ENCODE data around the gene RAB41. TPM values are rescaled to one million over a fixed set of nuclear protein-coding genes. Genes with fewer than 3 reads are reported as not detected.
"Not testable (repeated sequence)": the region's sequence is repeated elsewhere in the genome, so short reads cannot be mapped to it uniquely, and the experiment has no call there.

The RAB41 gene
- total RNA-seq (ENCODE audit: unreplicated experiment): not detected
- long read RNA-seq: 0 reads

DNA sequence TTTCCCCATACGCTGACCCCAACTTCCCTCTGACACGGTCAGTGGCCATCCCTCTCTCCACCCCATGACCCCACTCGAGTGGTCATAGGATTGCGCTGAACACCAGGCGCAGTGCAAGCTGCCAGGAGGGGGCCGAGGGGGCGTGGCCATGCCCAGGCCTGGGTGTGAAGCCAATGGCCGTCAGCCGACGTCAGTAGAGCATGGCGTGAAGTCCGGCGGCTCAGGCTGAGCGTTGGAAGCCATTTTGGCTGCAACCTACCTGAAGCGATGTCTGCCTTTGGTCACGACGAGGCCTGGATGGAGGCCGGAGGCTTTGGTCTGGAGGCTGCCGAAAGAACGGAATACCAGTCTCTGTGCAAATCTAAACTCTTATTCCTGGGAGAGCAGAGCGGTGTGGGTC, at the start of gene RAB41:
Gene RAB41 (plus strand): TSS at position 222 of the 400 bp plus-strand sequence. CDS start 46 bp downstream, at position 268.
- no peak for DNase-seq
- peaks cover 6% of the 10 kb centered on the region for H3K9me3 Mint-ChIP-seq (ENCODE audit: unreplicated experiment)
- TF ChIP-seq, protein P1, sequence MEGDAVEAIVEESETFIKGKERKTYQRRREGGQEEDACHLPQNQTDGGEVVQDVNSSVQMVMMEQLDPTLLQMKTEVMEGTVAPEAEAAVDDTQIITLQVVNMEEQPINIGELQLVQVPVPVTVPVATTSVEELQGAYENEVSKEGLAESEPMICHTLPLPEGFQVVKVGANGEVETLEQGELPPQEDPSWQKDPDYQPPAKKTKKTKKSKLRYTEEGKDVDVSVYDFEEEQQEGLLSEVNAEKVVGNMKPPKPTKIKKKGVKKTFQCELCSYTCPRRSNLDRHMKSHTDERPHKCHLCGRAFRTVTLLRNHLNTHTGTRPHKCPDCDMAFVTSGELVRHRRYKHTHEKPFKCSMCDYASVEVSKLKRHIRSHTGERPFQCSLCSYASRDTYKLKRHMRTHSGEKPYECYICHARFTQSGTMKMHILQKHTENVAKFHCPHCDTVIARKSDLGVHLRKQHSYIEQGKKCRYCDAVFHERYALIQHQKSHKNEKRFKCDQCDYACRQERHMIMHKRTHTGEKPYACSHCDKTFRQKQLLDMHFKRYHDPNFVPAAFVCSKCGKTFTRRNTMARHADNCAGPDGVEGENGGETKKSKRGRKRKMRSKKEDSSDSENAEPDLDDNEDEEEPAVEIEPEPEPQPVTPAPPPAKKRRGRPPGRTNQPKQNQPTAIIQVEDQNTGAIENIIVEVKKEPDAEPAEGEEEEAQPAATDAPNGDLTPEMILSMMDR (IDR thresholded peaks at IDR 0.05; ENCODE audit: partially characterized antibody, unreplicated experiment): no peak
- no peaks in the 10 kb centered on the region for H3K27me3 Mint-ChIP-seq (ENCODE audit: unreplicated experiment)
- H3K36me3 Mint-ChIP-seq (ENCODE audit: unreplicated experiment): no peaks in the 10 kb centered on the region
- H3K4me3 Mint-ChIP-seq (ENCODE audit: unreplicated experiment): no peak within 1 kb of the TSS
- H3K4me1 Mint-ChIP-seq (ENCODE audit: low read depth, unreplicated experiment): no peaks in the 10 kb centered on the region
- H3K27ac Mint-ChIP-seq (ENCODE audit: unreplicated experiment): no peak within 1 kb of the TSS

DNA sequence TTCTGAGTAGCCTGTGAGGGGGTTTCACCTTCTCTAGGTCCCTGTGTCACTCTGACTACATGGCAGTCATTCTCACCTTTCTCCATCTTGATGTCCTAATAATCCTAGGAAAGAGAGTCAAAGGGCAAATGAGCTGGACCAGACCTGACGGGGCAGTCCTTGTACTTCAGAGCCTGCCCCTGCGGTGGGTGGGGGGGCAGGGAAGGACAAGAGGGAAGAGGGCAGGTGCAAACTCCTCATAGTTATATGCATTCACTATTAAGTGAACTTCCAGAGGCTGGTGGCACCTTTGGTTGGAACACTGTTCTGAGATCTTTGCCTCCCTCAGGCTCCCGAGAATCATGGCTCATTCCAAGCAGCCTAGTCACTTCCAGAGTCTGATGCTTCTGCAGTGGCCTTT, 47.6 kb upstream of the RAB41 start, which contains the start of gene AWAT1:
Gene AWAT1 (plus strand): TSS at position 301 of the 400 bp plus-strand sequence. CDS start 41 bp downstream, at position 342.
- Mint-ChIP-seq H3K27ac (ENCODE audit: unreplicated experiment) (no peak within 1 kb of the TSS), H3K36me3 (ENCODE audit: unreplicated experiment) (no peaks in the 10 kb centered on the region), H3K4me3 (ENCODE audit: unreplicated experiment) (no peak within 1 kb of the TSS), H3K9me3 (ENCODE audit: unreplicated experiment) (no peaks in the 10 kb centered on the region), H3K4me1 (ENCODE audit: low read depth, unreplicated experiment) (no peaks in the 10 kb centered on the region), H3K27me3 (ENCODE audit: unreplicated experiment) (no peaks in the 10 kb centered on the region)
- no peak for DNase-seq
- TF ChIP-seq, protein P1 (IDR thresholded peaks at IDR 0.05; ENCODE audit: partially characterized antibody, unreplicated experiment): no peak

DNA sequence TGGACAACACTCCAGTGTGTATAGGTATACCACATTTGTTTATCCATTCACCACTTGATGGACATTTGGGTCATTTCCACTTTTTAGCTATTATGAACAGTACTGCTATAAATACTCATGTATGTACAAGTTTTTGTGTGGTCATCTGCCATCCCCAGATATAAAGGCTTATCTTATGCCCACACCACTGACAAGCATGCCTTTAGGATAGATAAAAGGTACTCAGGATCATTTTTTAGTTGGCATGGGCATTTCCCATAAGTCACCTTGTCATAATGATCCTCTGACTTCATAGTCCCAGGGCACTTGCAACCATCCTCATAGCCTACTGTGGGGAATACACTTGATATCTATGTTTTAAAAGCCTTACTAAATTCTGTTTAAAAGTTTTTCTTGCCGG, 41.2 kb upstream of the RAB41 start:
- Mint-ChIP-seq H3K9me3 (ENCODE audit: unreplicated experiment) (no peaks in the 10 kb centered on the region), H3K4me3 (ENCODE audit: unreplicated experiment) (no peak overlapping the region)

DNA sequence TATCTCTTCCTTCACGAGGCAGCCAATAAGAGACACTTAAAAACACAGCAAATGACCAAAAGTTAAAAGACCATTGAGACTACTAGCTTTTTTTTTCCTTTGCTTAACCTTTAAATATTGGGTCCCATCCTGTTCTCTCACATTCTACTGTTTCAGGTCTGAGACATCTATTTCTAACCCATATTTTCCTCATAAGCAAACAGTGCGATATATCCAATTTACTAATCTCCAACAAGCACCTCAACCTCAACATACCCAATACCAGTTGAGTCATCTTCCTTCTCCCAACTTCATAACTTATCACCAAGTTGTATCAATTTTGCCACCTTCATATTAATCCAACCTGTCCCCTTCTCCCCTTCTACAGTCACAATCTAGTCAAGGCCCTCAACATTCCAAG, 40.5 kb upstream of the RAB41 start:
- Mint-ChIP-seq H3K4me3 (ENCODE audit: unreplicated experiment) (no peak overlapping the region), H3K9me3 (ENCODE audit: unreplicated experiment) (no peaks in the 10 kb centered on the region), H3K4me1 (ENCODE audit: low read depth, unreplicated experiment) (no peaks in the 10 kb centered on the region), H3K27ac (ENCODE audit: unreplicated experiment) (no peak overlapping the region), H3K27me3 (ENCODE audit: unreplicated experiment) (no peaks in the 10 kb centered on the region), H3K36me3 (ENCODE audit: unreplicated experiment) (no peaks in the 10 kb centered on the region)
- TF ChIP-seq, protein P1 (IDR thresholded peaks at IDR 0.05; ENCODE audit: partially characterized antibody, unreplicated experiment): no peak
- no peak for DNase-seq

More for the DNA sequence above, 41.2 kb upstream of the RAB41 start:
- no peak for DNase-seq
- H3K27me3 Mint-ChIP-seq (ENCODE audit: unreplicated experiment): no peaks in the 10 kb centered on the region
- TF ChIP-seq, protein P1 (IDR thresholded peaks at IDR 0.05; ENCODE audit: partially characterized antibody, unreplicated experiment): no peak
- no peaks in the 10 kb centered on the region for H3K4me1 Mint-ChIP-seq (ENCODE audit: low read depth, unreplicated experiment)
- no peak overlapping the region for H3K27ac Mint-ChIP-seq (ENCODE audit: unreplicated experiment)
- no peaks in the 10 kb centered on the region for H3K36me3 Mint-ChIP-seq (ENCODE audit: unreplicated experiment)

DNA sequence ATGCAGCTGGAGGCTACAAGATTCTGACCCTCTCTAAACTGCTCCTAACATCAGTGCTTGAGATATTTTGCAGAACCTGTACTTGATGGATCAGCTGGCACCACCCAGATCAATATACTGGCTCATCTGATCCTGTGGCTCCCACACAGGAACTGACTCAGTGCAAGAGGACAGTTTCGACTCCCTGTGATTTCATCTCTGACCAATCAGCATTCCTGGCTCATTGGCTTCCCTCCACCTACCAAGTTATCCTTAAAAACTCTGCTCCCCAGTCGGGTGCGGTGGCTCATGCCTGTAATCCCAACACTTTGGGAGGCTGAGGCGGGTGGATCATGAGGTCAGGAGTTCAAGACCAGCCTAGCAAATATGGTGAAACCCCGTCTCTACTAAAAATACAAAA, 38.4 kb upstream of the RAB41 start:
- not testable (repeated sequence) for H3K27me3 Mint-ChIP-seq (ENCODE audit: unreplicated experiment); H3K36me3 Mint-ChIP-seq (ENCODE audit: unreplicated experiment); H3K9me3 Mint-ChIP-seq (ENCODE audit: unreplicated experiment); H3K27ac Mint-ChIP-seq (ENCODE audit: unreplicated experiment); H3K4me3 Mint-ChIP-seq (ENCODE audit: unreplicated experiment); H3K4me1 Mint-ChIP-seq (ENCODE audit: low read depth, unreplicated experiment); DNase-seq
